ENCODE results near the gene OTOGL.
"Not testable (repeated sequence)": the region's sequence is repeated elsewhere in the genome, so short reads cannot be mapped to it uniquely, and the experiment has no call there.

DNA sequence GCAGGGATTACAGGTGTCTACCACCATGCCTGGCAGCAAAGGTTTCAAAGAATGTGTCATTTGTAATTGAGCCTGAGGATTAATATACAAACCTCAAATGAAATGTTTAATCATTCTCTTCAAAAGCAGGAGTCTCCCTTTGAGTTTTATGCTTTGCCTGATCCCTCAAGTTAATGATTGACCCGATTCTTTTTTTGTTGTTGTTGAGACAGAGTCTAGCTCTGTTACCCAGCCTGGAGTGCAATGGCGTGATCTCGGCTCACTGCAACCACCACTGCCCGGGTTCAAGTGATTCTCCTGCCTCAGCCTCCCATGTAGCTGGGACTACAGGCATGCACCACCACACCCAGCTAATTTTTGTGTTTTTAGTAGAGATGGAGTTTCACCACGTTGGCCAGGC is 119.6 kb downstream of the OTOGL start:
- not testable (repeated sequence) for TF ChIP-seq EP300, POLR2A, CTCF, POLR2AphosphoS5 (IDR thresholded peaks at IDR 0.05)

Measured in suprapubic skin (tissue), 4 donors.